B cell (primary cell): ENCODE data around the gene WWTR1.

ENCODE experiments used
- EZH2 ChIP-seq: IDR thresholded peaks from 2 replicates; pipeline ENCODE4 v1.6.1; 2012; ENCODE audit warnings: borderline replicate concordance, low read depth, mild to moderate bottlenecking, moderate library complexity, low read length; ENCODE audit not compliant: insufficient read depth, poor library complexity, severe bottlenecking
- TF ChIP-seq, protein P1 (sequence below): fragments of 200-600 bp; IDR thresholded peaks from one replicate; pipeline ENCODE4 v1.8.0; 2022; ENCODE audit warnings: antibody characterized with exemption, mild to moderate bottlenecking

DNA sequence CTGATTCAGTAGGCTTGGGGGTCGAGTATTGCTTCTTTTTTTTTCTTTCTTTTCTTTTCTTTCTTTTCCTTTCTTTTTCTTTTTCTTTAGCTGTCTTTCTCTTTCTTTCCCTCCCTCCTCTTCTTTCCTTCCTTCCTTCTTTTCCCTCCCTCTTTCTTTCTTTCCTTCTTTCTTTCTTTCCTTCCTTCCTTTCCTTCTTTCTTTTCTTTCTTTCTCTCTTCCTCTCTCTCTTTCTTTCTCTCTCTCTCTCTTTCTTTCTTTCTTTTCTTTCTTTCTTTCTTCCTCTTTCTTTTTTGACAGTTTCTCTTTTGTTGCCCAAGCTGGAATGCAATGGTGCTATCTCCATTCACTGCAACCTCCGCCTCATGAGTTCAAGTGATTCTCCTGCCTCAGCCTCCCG lies 147.3 kb downstream of the WWTR1 start:
- TF ChIP-seq, protein P1, sequence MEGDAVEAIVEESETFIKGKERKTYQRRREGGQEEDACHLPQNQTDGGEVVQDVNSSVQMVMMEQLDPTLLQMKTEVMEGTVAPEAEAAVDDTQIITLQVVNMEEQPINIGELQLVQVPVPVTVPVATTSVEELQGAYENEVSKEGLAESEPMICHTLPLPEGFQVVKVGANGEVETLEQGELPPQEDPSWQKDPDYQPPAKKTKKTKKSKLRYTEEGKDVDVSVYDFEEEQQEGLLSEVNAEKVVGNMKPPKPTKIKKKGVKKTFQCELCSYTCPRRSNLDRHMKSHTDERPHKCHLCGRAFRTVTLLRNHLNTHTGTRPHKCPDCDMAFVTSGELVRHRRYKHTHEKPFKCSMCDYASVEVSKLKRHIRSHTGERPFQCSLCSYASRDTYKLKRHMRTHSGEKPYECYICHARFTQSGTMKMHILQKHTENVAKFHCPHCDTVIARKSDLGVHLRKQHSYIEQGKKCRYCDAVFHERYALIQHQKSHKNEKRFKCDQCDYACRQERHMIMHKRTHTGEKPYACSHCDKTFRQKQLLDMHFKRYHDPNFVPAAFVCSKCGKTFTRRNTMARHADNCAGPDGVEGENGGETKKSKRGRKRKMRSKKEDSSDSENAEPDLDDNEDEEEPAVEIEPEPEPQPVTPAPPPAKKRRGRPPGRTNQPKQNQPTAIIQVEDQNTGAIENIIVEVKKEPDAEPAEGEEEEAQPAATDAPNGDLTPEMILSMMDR: peak; percentile 15
- no peak for TF ChIP-seq EZH2
